Epithelial cell of esophagus (primary cell): ENCODE measurements around the gene SREBF1.
A peak's percentile ranks its signal among the peaks of the same experiment; 100 is the strongest.

Experiments used
- DNase-seq: peaks from one replicate; pipeline ENCODE4 v3.0.0; 2010; ENCODE audit warnings: low read depth
- H3K4me3 ChIP-seq: 2 replicates; pipeline ENCODE4 v1.5.1; 2011; ENCODE audit warnings: mild to moderate bottlenecking, low read length, control low read depth
- CTCF ChIP-seq: IDR thresholded peaks from 2 replicates; pipeline ENCODE4 v1.5.1; 2011; ENCODE audit warnings: low read depth, mild to moderate bottlenecking, low read length, control low read depth, inconsistent platforms; ENCODE audit not compliant: insufficient read depth; ENCODE audit errors: missing control alignments

The SREBF1 gene

GRCh38 chr17:17768424-17769088 is 68.2 kb downstream of the SREBF1 start:
- DNase-seq = no peak
- no peak overlapping the region for H3K4me3 ChIP-seq
- no peak for TF ChIP-seq CTCF

- no peak overlapping the region for H3K4me3 ChIP-seq
- DNase-seq = no peak
- TF ChIP-seq CTCF = no peak
Measured at GRCh38 chr17:17767887-17768418, 68.8 kb downstream of the SREBF1 start.

DNA sequence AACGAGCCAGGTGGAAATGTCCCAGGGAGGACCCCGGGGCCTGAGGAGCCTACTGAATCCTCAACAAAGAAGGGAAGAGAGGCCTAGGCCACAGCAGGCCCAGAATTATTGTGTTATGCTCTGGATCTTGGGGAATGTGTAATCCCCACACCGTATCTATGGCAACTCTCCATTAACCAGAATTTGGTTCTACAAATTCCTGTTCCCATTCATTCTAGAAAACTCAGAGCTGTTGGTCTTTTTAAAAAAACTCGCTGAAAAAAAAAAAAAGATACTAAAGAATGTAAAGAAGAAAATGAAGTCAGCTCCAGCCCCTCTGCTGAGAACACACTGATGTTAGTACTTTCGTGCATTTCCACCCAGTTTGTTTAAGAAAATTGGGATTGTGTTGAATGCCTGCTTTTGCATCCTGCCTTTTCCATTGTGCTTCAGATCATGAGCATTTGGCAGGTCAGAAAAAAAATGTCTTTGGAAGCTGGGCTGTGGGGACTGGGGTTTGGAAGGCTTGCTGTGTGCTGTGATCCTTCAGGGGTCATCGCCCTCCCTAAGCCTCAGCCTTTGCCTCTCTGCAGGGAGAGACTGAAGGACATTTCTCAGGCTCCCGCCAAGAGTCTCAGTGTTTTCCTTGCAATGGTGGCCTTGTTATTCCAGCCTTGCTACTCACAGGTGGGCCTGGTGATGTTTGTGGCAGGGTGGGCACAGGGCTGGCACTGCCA is 69.5 kb downstream of the SREBF1 start:
- TF ChIP-seq CTCF = no peak
- no peak for DNase-seq
- no peak overlapping the region for H3K4me3 ChIP-seq

DNA sequence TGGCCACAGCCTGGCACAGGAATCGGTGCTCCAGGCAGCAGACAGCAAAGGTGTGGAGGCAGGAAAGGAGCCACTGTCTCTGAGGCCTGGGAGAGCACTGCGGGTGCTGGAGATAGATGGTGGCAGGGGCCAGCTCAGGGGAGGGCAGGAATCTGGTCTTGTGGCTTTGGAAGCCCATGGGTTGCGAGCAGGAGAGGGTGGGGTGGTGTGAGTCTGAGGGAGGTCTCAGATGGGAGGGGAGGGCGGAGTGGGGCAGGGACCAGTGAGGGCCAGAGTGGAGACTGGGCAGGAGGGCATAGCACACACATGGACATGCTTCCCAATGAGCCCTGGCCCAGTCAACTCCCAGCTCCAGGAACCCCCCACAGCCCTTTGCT is 70.1 kb downstream of the SREBF1 start:
- no peak for DNase-seq
- no peak overlapping the region for H3K4me3 ChIP-seq
- no peak for TF ChIP-seq CTCF

- no peak overlapping the region for H3K4me3 ChIP-seq
- no peak for TF ChIP-seq CTCF
- no peak for DNase-seq
Measured at GRCh38 chr17:17766077-17766743, 70.6 kb downstream of the SREBF1 start.

- no peak overlapping the region for H3K4me3 ChIP-seq
- peak; percentile 68 for DNase-seq
- TF ChIP-seq CTCF = no peak
Measured at GRCh38 chr17:17765359-17766076, 71.3 kb downstream of the SREBF1 start.
